Measurements from ENCODE around the gene IL3.

Gene IL3

GRCh38 chr5:132026516-132027008 is 33.9 kb upstream of the IL3 start:
- no peak for DNase-seq (ENCODE audit: low spot score)

GRCh38 chr5:132027027-132027426 is 33.4 kb upstream of the IL3 start:
- DNase-seq (ENCODE audit: low spot score) = no peak

- no peak for DNase-seq (ENCODE audit: low spot score)
Measured at GRCh38 chr5:132029609-132030330, 30.7 kb upstream of the IL3 start.

- no peak for DNase-seq (ENCODE audit: low spot score)
Measured at GRCh38 chr5:132030610-132031009, 29.8 kb upstream of the IL3 start.

- no peak for DNase-seq (ENCODE audit: low spot score)
Measured at GRCh38 chr5:132032196-132032595, 28.3 kb upstream of the IL3 start.

- DNase-seq (ENCODE audit: low spot score) = no peak
Measured at GRCh38 chr5:132033122-132033521, 27.3 kb upstream of the IL3 start.

- DNase-seq (ENCODE audit: low spot score) = no peak
Measured at GRCh38 chr5:132037353-132037752, 23.1 kb upstream of the IL3 start.

GRCh38 chr5:132044207-132044606 is 16.2 kb upstream of the IL3 start:
- DNase-seq (ENCODE audit: low spot score) = no peak

- no peak for DNase-seq (ENCODE audit: low spot score)
Measured at GRCh38 chr5:132046880-132047299, 13.6 kb upstream of the IL3 start.

GRCh38 chr5:132049093-132049492 is 11.4 kb upstream of the IL3 start:
- no peak for DNase-seq (ENCODE audit: low spot score)

GRCh38 chr5:132049559-132049958 is 10.9 kb upstream of the IL3 start:
- no peak for DNase-seq (ENCODE audit: low spot score)

- no peak for DNase-seq (ENCODE audit: low spot score)
Measured at GRCh38 chr5:132050136-132050535, 10.3 kb upstream of the IL3 start.

- no peak for DNase-seq (ENCODE audit: low spot score)
Measured at GRCh38 chr5:132050661-132051552, 9.5 kb upstream of the IL3 start.

- DNase-seq (ENCODE audit: low spot score) = no peak
Measured at GRCh38 chr5:132052520-132052919, 7.9 kb upstream of the IL3 start.

GRCh38 chr5:132053483-132053882 is 7.0 kb upstream of the IL3 start:
- no peak for DNase-seq (ENCODE audit: low spot score)

- DNase-seq (ENCODE audit: low spot score) = no peak
Measured at GRCh38 chr5:132054031-132054696, 6.3 kb upstream of the IL3 start.

- no peak for DNase-seq (ENCODE audit: low spot score)
Measured at GRCh38 chr5:132054697-132055440, 5.6 kb upstream of the IL3 start.

- DNase-seq (ENCODE audit: low spot score) = no peak
Measured at GRCh38 chr5:132055441-132055807, 5.0 kb upstream of the IL3 start.

GRCh38 chr5:132055808-132056609 is 4.4 kb upstream of the IL3 start:
- no peak for DNase-seq (ENCODE audit: low spot score)

GRCh38 chr5:132056610-132057497 is 3.6 kb upstream of the IL3 start:
- no peak for DNase-seq (ENCODE audit: low spot score)

All from NAMALWA (cell line).